GM12891 (cell line): ENCODE results near the gene ZDHHC11.
A peak's percentile ranks its signal among the peaks of the same experiment; 100 is the strongest.
"Not testable (repeated sequence)": the region's sequence is repeated elsewhere in the genome, so short reads cannot be mapped to it uniquely, and the experiment has no call there.

Source experiments
- DNase-seq: peaks from one replicate; pipeline ENCODE4 v3.0.0; 2011; ENCODE audit warnings: low spot score; ENCODE audit not compliant: insufficient read length
- FAIRE-seq: peaks from 2 replicates; lab custom pipeline; 2011; peaks lifted over from hg19 to GRCh38; lab: Jason Lieb, UNC
- PAX5 ChIP-seq: IDR thresholded peaks from 2 replicates; pipeline ENCODE4 v1.6.1; 2011; ENCODE audit warnings: low read length, moderate library complexity, mild to moderate bottlenecking; ENCODE audit not compliant: insufficient read depth, severe bottlenecking
- POLR2A ChIP-seq: IDR thresholded peaks from 2 replicates; pipeline ENCODE4 v1.6.1; 2011; ENCODE audit warnings: low read depth, low read length, control low read depth
- POLR2AphosphoS5 ChIP-seq: IDR thresholded peaks from 2 replicates; pipeline ENCODE4 v1.6.1; 2011; ENCODE audit warnings: low read depth, low read length, control low read depth
- POU2F2 ChIP-seq: IDR thresholded peaks from 2 replicates; pipeline ENCODE4 v1.6.1; 2011; ENCODE audit warnings: low read depth, mild to moderate bottlenecking, control low read depth, low read length, moderate library complexity
- SPI1 ChIP-seq: IDR thresholded peaks from 2 replicates; pipeline ENCODE4 v1.6.1; 2011; ENCODE audit warnings: low read depth, low read length, control low read depth
- TAF1 ChIP-seq: IDR thresholded peaks from 2 replicates; pipeline ENCODE4 v1.6.1; 2011; ENCODE audit warnings: low read depth, low read length, control low read depth

Gene ZDHHC11

DNA sequence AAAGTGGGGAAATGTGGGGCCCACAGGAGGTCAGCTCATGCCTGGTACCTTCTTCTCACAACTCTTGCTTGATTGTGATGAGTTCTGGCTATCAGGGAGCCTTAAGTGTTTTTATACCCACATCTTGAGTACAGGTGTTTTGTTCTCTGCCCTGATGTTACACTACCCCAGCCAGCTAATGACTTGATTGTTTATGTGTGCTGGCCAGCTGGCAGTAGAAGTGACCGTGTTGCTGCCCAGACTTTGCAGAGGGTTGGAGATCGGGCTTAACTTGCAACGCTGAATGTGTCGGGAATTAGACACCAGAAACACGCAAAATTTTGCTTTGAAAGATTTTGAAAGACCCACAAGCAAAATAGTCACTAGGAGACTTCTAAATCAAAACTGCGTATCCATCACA lies 49.3 kb downstream of the ZDHHC11 start:
- TF ChIP-seq SPI1: no peak
- TF ChIP-seq POU2F2: no peak
- TF ChIP-seq POLR2A: no peak
- no peak for TF ChIP-seq TAF1
- no peak for TF ChIP-seq POLR2AphosphoS5
- TF ChIP-seq PAX5: no peak
- no peak for FAIRE-seq
- no peak for DNase-seq

DNA sequence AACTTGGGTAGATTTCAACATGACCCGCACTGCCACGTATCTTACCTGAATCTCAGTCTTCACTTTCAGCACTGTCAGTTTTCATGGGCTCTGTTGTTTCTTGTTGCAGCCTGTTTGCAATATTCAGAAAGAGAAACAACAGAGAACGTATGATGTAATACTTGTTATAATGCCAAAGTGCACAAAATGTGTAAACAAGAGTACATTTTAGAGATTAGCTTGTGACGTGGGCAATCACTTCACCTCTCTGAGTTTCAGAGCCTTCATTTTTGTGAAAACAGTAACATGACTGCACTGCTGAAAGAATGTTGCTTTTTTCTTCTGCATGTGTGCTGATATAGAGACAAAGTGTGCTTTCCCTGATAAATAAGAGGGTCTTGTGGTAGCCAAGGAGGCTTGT lies 49.7 kb downstream of the ZDHHC11 start:
- not testable (repeated sequence) for DNase-seq, FAIRE-seq

DNA sequence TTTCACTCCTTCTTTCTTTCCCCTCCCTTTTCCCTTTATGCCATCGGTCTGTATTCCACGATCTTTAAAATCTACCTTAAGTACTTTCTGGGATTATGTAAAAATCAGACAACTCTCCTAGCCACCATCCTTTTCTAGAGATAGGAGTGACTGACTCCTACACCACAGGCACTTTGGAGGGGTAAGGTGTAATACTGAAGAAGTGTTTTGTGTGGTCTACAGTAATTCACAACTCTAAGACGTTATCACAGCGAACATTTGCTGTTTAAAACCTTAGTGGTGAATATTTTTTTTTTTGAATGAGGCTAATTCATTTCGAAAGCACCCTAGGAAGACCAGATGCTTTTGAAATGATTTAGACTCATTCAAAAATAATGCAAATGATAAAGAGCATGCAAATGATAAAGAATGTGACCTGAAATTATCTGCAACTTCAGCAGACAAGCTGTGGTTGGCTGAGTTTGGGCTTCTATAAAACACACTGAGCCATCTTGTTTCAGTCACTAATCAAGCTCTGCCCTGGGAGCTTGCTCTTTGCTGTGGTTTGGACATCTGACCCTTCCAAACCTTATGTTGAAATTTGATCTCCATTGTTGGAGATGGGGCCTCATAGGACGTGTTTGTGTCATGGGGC lies 52.2 kb downstream of the ZDHHC11 start:
- FAIRE-seq, DNase-seq: not testable (repeated sequence)

- not testable (repeated sequence) for FAIRE-seq, DNase-seq
These were observed 52.8 kb downstream of the ZDHHC11 start for GRCh38 chr5:797986-798385.

DNA sequence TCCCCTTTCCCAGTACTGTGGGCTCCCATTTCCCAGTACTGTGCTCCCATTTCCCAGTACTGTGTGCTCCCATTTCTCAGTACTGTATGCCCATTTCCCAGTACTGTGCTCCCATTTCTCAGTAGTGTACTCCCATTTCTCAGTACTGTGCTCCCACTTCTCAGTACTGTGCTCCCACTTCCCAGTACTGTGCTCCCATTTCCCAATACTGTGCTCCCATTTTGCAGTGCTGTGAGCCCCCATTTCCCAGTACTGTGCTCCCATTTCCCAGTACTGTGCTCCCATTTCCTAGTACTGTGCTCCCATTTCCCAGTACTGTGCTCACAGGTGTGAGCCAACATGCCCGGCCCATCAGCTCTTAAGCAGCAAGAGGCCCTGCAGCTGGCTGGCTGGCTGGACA lies 54.9 kb downstream of the ZDHHC11 start:
- not testable (repeated sequence) for DNase-seq, FAIRE-seq

DNA sequence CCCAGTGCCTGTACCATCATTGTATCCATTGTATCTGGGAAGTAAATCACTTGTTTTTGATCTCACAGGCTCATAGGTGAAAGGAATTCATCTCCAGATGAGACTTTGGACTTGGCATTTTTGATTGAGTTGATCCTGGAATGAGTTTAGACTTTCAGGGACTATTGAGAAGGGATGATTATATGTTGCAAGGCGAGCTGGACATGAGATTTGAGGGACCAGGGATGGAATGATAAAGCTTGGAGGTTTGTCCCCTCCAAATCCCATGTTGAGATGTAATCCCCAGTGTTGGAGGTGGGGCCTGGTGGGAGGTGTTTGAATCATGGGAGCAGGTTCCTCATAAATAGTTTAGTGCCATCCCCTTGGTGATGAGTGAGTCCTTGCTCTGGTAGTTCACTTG lies 55.8 kb downstream of the ZDHHC11 start:
- not testable (repeated sequence) for FAIRE-seq

DNA sequence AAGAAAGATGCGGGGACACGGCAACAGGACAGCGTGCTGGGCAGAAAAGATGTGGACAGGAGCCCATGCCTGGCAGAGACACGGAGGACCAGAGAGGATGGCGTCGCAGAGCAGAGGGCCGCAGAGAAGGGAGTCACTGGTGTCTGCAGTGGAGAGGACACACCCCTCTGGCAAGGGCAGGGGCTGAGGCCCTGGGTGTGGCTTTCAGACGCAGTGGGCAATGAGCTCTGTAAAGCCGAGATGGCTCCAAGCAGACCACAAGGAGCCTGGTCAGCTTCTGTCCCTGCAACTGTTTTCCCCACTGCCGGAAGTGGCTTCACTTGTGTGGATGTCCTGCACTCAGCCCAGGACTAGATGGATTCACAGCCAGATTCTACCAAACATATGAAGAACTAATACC lies 62.1 kb downstream of the ZDHHC11 start:
- DNase-seq, FAIRE-seq: not testable (repeated sequence)

More for the DNA sequence above, 55.8 kb downstream of the ZDHHC11 start:
- not testable (repeated sequence) for DNase-seq

GRCh38 chr5:787857-788233 lies 62.9 kb downstream of the ZDHHC11 start:
- not testable (repeated sequence) for DNase-seq
- peak; percentile 51 for FAIRE-seq

- FAIRE-seq, DNase-seq: not testable (repeated sequence)
These were observed 63.4 kb downstream of the ZDHHC11 start for GRCh38 chr5:787224-787856.

DNA sequence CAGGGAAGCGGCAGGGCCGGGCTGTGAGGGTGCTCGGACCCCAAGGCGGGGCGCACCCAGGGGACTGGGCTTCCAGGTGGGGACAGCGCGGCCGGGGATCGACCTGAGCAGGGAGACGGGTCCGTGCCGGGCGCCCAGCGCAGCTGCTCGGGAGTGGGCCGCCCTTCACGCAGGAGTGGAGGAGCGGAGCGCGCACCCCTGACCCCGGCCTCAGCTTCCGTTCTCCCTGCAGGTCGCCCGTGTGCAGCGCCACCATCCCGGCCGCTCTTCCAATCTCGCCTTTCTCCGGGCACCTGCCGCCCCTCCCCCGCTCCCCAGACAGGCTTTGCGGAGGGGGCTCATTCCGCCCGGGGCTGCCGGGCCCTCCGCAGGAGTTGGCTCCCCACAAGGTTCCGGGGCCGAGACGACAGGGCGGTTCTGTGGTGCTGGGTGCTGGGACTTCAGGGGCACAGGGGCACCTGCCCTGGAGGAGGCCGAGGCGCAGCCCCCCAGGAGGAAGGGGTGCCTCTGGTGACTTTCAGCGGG lies 65.5 kb downstream of the ZDHHC11 start:
- peak; percentile 4 for DNase-seq
- not testable (repeated sequence) for FAIRE-seq

- peak; percentile 5 for FAIRE-seq
- DNase-seq: peak; percentile 87
These were observed 66.2 kb downstream of the ZDHHC11 start, which contains the start of gene ZDHHC11B for GRCh38 chr5:784428-785177. TSS of gene ZDHHC11B (minus strand) at chr5:784729. CDS start at chr5:766919, 17,810 bp downstream.

- FAIRE-seq: not testable (repeated sequence)
- DNase-seq: peak; percentile 22
These were observed 66.8 kb downstream of the ZDHHC11 start for GRCh38 chr5:783881-784427.

GRCh38 chr5:783049-783802 lies 67.6 kb downstream of the ZDHHC11 start:
- not testable (repeated sequence) for FAIRE-seq, DNase-seq

GRCh38 chr5:782356-782755 lies 68.4 kb downstream of the ZDHHC11 start:
- not testable (repeated sequence) for FAIRE-seq, DNase-seq

GRCh38 chr5:780571-780970 lies 70.2 kb downstream of the ZDHHC11 start:
- DNase-seq, FAIRE-seq: not testable (repeated sequence)

DNA sequence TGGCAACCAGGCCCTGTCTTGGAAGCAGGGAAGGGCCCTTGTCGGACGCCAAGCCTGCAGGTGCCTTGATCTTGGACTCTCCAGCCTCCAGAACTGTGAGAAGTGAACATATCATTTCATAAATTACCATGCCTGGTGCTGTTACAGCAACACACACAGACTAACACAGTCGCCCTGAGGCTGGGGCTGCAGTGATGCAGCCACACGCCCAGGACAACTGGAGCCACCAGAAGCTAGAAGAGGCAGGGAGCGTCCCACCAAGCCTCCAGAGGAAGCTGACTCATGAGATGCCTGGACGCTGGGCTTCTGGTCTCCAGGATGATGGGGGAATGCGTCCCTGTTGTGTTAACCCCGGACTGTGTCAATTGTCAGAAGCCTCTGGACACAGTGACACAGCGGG lies 71.8 kb downstream of the ZDHHC11 start:
- not testable (repeated sequence) for FAIRE-seq, DNase-seq

DNA sequence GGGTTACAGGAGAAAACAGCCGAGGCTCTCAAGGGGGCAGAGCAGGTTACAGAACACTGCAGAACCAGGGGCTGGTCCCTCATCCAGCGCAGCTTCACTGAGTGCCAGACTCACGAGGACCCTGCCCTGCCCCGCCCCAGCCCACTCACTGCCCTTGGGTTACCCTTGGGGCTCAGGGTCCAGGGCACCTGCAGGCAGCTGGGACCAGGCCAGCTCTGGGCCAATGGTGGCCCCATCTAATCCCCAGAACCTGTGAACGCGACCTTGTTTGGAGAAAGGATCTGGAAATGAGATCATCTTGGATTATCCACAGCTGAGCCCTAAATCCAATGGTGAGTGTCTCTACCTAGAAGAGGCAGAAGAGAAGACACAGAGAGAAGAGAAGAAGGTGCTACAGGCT lies 72.4 kb downstream of the ZDHHC11 start:
- not testable (repeated sequence) for DNase-seq, FAIRE-seq
